Measurements from ENCODE around the gene ZBTB20.

GRCh38 chr3:114892880-114893279, 254.2 kb downstream of the ZBTB20 start:
- TF ChIP-seq CTCF (IDR thresholded peaks at IDR 0.05) (no peak), POLR2A (IDR thresholded peaks at IDR 0.05) (no peak)

All from right lobe of liver (tissue), 4 donors.